Measurements from ENCODE around the gene GLIS2.

The GLIS2 gene

GRCh38 chr16:4298761-4299522, 16.9 kb upstream of the GLIS2 start:
- no peak for DNase-seq

DNA sequence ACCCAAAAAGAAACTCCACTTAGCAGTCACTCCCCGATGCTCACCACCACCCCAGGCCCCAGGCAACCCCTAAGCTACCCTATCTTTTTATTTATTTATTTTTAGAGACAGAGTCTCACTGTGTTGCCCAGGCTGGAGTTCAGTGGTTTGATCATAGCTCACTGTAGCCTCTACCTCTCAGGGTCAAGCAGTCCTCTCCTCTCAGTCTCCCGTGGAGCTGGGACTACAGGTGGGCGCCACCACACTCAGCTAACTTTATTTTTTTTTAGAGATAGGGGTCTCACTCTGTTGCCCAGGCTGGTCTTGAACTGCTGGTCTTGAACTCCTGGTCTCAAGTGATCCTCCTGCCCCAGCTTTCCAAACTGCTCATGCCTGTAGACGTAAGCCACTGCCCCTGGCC, 14.7 kb upstream of the GLIS2 start:
- DNase-seq: no peak

- DNase-seq: no peak
Observed at GRCh38 chr16:4301968-4302367, 13.9 kb upstream of the GLIS2 start.

DNA sequence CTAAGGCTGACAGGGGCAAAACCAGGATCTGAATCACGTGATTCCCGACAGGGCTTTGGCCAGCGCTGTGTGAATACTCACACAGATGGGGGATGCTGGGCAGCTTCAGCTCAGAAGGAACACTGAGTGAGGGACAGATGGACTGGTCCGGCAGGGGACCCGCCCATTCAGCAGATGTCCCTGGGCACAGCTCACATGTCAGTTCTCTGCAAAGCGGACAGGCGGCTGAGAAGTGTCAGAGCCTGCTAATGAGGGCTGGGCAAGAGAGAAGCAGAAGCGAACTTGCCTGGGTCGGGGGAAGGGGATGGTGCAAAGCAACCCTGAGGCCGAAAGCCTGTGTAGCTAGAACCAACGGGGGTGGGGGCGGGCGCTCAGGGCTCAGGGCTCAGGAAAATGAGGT, 11.9 kb upstream of the GLIS2 start:
- DNase-seq: no peak

DNA sequence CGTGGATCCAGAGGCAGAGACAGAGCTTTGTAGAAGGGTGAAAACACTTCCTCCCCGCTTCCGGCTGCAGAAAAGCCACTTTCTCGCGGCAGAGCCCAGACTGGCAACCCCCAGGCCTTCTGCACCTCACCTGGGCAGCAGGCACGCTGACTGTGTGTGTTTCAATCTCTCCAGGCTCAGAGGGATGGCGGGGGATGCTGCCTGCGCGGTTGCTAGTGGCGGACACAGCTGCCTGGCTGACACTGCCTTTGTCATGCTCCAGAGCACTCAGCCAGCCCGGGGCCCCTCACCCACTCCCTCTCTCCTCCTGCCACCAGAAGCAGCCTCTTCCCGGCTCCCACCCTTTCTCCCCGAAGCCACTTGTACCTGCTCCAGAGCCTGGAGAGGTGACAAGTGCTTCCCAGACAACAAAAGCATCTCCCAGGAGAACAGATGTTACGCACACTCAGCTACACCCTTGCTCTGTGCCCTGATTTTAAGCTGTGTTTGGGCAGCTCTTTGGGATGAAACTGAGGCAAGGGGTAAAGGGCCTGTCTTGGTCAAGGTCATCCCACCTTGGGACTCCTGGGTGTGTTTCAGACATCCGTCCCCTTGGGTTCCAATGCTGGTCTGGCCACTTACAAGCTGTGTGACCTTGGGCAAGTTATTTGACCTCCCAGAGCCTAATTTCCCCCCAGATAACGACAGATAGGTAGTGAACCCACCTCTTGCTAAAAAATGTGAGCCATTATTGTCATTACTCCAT, 9.2 kb upstream of the GLIS2 start:
- DNase-seq: no peak

DNA sequence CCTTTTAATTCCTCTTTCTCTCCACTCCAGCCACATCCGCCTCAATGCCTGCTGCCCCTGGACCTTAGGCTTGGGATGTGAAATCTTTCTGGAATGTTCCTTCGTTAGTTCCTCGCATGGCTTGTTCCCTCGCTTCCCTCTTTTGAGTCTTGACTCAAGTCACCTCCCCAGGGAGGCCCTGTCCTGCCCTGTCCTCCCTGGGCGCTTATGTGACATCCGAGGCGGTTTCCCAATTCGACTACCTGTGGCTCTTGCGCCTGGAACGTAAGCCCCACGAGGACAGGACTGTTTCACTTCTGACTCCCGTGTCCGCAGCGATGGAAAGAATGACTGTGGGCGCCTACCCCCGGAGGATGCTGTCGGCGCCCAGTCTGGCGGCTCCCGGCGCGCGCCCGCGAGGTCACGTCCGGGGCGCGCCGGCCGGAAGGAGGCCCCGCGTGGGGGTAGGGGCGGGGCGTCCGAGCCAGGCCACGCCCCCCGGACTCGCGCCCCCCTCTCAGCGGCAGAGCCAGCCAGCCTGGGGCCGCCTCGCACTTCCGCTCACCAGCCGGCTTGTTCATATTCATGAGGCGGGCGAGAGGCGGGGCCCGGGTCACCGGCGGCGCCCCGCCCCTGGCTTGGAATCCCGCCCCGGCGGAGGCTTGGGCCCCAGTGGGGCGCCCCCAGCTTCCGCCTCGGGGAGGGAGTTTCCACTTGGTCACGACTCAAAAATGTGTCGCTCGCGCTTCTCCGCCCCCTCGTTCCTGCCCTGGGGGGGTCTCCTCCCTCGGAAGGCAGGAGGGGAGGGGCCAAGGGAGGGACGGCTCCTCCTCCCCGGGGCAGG, 8.4 kb upstream of the GLIS2 start:
- peak; percentile 69 for DNase-seq

DNA sequence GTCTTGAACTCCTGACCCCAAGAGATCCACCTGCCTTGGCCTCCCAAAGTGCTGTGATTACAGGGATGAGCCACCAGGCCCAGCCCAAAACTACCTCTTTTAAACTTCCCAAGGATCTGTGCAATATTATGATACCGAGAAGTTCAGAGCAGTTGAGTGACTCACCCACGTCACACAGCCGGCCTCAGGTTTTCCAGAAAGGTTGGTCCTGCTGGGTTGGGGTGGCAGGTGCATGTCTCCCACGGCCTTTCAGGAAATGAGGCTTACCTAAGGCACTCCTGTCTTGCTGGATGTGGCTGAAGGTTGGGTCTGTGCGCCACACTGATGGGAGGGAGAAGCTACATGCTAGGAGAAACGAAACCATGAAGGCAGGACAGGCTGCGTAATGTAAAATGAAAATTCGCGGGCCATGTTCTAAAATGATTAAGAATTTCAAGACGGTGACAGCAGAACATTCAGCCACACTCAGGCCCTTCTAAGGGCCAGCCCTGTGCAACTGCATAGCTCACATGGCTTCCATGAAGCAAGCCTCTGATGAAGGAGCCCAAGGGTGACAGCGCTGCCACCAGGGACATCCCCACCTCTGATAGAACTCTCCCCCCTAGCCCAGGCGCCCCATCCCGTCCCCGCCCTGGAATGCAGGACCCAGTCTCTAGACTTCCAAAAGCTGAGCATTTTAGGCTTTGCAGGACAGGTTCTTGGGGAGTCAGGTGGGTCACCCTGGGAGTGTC, 6.6 kb upstream of the GLIS2 start:
- DNase-seq: no peak

DNA sequence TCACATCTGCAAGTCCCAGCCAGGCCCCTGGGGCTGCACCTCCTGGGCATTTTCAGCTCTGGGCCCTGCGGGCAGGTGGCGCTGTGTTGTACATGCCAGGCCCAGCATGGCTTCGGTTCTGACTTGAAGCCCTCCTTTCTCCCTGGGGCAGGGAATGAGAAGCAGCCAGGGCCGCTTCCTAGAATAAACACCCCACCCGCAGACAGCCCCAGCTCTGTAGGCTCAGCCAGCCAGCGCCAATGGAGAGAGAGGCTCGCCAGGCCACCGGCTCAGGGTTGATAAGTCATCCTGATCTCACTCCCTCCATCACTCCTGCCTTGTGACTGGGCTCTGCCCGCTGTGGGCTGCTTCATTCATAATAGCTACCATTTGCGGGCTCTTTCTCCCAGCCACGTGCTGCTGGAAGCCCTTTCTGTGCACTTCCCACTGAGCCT, 6.0 kb upstream of the GLIS2 start:
- DNase-seq: no peak

DNA sequence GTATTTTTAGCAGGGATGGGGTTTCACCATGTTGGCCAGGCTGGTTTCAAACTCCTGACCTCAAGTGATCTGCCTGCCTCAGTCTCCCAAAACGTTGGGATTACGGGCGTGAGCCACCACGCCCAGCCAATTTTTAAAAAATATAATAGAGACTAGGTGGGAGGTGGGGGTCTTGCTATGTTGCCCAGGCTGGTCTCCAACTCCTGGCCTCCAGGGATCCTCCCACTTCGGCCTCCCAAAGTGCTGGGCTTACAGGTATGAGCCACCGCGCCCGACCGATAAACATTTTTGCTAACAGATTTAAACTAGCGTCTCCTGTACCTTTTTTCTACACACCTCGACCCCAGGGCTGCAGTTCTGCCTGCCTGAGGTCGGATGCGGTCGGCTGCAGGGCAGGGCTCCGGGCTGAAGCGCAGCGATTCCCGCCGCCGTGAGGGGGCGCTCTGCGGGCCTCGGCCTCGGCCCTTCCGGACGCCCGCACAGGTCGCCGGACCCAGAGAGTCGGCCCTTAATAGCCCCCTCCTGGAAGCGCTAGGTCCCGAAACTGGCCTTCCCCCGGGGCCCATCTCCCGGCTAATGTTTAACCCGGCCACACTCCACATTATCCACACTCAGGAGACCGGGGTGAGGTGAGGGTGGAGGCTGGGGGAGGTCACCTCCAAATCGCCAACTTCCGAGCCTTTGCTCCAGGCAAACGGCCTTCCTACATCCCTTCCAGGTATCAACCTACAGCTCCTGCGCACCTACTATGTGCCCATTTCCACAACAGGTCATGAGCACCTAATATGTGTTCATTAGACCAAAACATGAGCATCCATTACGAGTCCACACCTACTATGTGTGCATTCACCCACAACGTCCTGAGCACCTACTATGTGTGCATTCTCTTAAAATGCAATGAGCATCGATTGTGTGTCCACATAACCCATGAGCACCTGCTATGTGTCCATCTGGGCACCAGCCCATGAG, 2.0 kb upstream of the GLIS2 start:
- DNase-seq: no peak

- no peak for DNase-seq
Observed at GRCh38 chr16:4314532-4315185, 1.2 kb upstream of the GLIS2 start.

- no peak for DNase-seq
Observed at GRCh38 chr16:4316108-4316863, 419 bp downstream of the GLIS2 start.

DNA sequence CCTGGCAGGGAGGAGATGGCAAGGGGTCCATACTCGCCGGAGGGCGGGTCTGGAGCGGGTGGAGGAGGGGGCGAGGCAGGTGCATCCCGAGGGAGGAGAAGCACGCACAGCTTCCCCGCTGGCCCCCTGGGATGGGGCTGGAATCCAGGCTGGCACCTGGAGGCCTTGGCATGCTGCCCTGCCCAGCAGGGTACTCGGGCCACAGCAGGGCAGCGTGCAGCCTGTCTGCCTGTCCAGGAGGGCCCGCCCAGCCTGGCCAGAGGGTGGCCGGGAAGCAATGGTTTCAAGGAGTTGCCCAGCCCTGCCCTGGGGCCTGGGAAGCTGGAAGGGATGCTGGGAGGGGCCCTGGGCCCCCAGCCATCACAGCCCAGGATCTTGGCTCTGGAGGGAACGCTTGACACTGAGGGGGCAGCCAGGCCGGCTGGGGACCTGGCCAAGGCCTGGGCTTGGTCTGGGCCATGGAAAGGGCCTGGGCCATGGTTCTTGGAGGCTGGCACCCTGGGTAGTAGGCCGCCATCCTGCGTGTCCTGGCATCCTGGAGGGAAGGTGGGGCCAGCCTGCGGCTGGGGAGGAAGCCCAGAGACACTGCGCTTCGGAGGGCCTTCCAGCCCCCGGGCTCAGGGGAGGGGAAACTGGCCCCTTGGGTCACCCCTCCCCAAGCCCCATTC, 1.1 kb downstream of the GLIS2 start:
- no peak for DNase-seq

DNA sequence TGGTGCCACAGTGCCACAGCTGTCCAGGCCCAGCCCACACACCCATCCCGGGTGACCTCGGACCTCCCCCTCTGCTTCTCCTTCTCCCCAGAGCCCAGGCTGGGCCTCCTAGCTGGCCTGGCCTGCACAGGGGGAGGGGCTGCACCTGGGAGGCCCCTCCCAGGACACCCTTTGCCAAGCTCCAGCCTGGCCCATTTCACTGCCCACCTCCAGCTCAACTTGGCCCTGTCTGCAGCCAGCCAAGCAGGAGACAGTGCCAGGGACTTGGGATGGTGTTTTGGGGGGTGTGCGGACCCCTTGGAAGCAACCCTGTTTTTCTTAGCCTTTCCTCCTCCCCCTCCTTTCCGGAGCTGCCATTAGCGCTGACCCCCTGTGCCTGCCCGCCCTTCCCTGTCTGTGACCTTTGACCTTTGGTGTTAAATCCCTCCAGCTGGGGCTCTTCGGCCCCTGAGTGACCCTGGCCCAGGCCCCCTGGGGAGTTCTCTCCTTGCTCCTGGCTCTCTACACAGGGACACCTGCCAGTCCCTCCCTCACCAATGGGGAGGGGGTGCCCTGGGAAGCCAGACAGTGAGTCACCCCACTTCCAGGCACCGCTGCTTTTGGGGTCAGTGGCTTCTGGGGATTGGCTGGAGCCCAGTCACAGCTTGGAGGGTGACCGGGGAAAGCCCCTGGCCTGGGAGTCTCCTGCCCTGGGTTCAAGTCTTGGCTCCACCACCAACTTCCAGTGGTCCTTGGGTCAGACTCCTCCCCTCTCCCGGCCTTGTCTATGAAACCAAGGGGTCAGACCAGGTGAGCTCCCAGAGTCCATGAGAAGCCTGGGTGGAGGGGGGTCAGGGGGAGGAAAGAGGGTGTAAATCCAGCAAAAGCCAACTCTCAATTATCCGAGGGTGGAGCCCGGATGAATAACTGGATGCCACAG, 1.9 kb downstream of the GLIS2 start:
- DNase-seq: no peak

DNA sequence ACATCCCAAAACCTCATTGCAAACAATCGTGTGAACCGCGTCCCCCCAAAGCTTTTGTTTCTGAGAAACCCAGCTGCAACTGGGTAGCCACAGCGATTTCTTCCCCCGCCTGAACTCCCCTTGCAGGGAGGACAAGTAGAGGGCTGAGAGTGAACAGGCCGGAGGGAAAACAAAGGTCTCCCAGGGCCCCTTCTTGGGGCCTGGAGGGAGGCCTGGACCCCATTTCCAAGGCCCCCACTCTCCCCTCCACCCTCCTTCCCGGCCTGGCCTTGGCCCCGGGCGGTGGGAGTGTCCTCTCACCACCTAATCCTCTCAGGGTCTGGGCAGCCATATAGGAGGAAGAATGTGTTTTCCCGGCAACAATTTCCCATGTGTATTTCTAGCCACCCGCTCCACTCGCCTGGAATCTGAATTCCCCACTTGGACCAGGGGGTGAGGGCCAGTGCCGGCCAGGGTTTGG, 2.6 kb downstream of the GLIS2 start:
- DNase-seq: no peak

DNA sequence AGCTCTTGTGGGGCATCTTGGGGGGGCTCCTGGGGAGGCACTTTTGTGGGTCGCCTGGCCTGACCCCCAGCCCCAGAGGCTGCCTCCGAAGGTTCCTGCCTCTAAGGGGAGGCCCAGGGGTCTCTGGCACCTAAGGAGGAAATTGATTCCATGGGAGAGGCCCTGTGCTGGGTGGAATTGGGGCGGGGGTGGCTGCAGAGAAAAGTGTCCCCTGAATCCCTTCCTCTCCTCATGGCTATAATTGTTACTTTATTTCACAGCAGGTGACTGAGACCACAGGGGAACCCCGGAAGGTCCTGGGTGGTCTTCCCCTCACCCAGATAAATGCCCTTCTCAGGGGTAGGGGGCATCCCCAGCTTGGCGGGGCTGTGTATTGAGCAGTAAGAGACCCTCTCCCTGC, 3.1 kb downstream of the GLIS2 start:
- DNase-seq: no peak

- DNase-seq: no peak
Observed at GRCh38 chr16:4319454-4320421, 3.9 kb downstream of the GLIS2 start.

GRCh38 chr16:4320571-4321137, 4.8 kb downstream of the GLIS2 start:
- DNase-seq: no peak

All from SHP77 treated with DMSO at 0.1 percent for 48 hours (cell line).